ENCODE data around the gene RAB44. TPM values are rescaled to one million over a fixed set of nuclear protein-coding genes. Genes with fewer than 3 reads are reported as not detected.

RAB44 gene
- total and polyA plus RNA-seq, 9 of the 15 experiments (the other 6 are each of a cell fraction or from before 2014, with no cell fraction given), result not detected

DNA sequence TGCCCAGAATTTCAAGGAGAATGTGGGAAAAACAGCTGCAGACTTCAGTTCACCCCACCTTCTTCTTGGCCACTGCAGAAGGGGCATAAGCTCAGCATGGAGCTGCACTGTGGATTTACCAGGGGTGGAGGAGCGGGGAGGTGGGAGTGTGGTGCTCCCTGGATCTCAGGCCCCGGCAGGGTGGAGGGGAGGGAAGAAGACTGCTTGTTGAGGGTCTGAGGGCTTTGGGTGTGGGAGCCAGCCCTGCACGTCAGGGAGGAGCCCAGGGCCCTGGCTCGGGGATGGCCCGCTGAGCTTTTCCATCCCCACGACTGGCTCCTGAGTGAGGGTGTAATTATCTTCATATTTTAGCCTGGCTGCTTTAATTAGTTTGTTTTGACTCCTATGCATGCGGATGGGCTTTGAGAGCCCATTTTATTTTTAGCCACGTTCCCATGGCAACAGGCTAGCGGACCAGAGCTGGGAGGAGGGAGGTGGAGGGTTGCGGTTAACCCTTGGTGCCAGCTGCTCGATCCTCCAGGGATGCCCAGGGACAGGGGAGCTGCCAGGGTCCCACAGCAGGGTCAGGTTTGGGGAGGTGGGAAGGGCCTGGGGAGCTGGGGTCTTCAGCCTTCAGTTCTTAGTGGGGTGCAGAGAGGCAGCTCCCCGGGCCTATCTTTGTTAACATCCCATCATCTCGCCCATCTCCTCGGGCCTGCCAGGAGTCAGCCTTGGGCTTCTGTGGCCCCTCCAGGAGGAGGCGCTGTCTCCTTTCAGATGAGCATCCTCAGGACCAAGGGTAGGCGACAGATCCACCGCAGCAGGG is 68.2 kb downstream of the RAB44 start (continued):
- TF ChIP-seq, protein P1, sequence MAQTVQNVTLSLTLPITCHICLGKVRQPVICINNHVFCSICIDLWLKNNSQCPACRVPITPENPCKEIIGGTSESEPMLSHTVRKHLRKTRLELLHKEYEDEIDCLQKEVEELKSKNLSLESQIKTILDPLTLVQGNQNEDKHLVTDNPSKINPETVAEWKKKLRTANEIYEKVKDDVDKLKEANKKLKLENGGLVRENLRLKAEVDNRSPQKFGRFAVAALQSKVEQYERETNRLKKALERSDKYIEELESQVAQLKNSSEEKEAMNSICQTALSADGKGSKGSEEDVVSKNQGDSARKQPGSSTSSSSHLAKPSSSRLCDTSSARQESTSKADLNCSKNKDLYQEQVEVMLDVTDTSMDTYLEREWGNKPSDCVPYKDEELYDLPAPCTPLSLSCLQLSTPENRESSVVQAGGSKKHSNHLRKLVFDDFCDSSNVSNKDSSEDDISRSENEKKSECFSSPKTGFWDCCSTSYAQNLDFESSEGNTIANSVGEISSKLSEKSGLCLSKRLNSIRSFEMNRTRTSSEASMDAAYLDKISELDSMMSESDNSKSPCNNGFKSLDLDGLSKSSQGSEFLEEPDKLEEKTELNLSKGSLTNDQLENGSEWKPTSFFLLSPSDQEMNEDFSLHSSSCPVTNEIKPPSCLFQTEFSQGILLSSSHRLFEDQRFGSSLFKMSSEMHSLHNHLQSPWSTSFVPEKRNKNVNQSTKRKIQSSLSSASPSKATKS (CRISPR knock-in tag; IDR thresholded peaks at IDR 0.05), result no peak
- TF ChIP-seq, protein P2, sequence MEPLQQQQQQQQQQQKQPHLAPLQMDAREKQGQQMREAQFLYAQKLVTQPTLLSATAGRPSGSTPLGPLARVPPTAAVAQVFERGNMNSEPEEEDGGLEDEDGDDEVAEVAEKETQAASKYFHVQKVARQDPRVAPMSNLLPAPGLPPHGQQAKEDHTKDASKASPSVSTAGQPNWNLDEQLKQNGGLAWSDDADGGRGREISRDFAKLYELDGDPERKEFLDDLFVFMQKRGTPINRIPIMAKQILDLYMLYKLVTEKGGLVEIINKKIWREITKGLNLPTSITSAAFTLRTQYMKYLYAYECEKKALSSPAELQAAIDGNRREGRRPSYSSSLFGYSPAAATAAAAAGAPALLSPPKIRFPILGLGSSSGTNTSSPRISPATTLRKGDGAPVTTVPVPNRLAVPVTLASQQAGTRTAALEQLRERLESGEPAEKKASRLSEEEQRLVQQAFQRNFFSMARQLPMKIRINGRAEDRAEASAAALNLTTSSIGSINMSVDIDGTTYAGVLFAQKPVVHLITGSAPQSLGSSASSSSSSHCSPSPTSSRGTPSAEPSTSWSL (CRISPR knock-in tag; IDR thresholded peaks at IDR 0.05; ENCODE audit: borderline replicate concordance), result no peak
- TF ChIP-seq FIP1L1 (IDR thresholded peaks at IDR 0.05; ENCODE audit: low read depth, low read length, poor library complexity, severe bottlenecking), result no peak
- no peak for TF ChIP-seq HIVEP1 (CRISPR knock-in tag; IDR thresholded peaks at IDR 0.05)
- TF ChIP-seq PYGO2 (tag; IDR thresholded peaks at IDR 0.05), result no peak
- TF ChIP-seq FOXA3 (CRISPR knock-in tag; conservative IDR thresholded peaks at IDR 0.05 in 1 of 2, IDR thresholded peaks at IDR 0.05 in 1 of 2), result no peak
- TF ChIP-seq, protein P3, sequence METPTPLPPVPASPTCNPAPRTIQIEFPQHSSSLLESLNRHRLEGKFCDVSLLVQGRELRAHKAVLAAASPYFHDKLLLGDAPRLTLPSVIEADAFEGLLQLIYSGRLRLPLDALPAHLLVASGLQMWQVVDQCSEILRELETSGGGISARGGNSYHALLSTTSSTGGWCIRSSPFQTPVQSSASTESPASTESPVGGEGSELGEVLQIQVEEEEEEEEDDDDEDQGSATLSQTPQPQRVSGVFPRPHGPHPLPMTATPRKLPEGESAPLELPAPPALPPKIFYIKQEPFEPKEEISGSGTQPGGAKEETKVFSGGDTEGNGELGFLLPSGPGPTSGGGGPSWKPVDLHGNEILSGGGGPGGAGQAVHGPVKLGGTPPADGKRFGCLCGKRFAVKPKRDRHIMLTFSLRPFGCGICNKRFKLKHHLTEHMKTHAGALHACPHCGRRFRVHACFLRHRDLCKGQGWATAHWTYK (CRISPR knock-in tag; IDR thresholded peaks at IDR 0.05), result 0 out of 2 replicates have a peak, but pooled peaks have one; percentile 61
- TF ChIP-seq, protein P4, sequence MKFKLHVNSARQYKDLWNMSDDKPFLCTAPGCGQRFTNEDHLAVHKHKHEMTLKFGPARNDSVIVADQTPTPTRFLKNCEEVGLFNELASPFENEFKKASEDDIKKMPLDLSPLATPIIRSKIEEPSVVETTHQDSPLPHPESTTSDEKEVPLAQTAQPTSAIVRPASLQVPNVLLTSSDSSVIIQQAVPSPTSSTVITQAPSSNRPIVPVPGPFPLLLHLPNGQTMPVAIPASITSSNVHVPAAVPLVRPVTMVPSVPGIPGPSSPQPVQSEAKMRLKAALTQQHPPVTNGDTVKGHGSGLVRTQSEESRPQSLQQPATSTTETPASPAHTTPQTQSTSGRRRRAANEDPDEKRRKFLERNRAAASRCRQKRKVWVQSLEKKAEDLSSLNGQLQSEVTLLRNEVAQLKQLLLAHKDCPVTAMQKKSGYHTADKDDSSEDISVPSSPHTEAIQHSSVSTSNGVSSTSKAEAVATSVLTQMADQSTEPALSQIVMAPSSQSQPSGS (CRISPR knock-in tag; IDR thresholded peaks at IDR 0.05), result no peak
- TF ChIP-seq, protein P5, sequence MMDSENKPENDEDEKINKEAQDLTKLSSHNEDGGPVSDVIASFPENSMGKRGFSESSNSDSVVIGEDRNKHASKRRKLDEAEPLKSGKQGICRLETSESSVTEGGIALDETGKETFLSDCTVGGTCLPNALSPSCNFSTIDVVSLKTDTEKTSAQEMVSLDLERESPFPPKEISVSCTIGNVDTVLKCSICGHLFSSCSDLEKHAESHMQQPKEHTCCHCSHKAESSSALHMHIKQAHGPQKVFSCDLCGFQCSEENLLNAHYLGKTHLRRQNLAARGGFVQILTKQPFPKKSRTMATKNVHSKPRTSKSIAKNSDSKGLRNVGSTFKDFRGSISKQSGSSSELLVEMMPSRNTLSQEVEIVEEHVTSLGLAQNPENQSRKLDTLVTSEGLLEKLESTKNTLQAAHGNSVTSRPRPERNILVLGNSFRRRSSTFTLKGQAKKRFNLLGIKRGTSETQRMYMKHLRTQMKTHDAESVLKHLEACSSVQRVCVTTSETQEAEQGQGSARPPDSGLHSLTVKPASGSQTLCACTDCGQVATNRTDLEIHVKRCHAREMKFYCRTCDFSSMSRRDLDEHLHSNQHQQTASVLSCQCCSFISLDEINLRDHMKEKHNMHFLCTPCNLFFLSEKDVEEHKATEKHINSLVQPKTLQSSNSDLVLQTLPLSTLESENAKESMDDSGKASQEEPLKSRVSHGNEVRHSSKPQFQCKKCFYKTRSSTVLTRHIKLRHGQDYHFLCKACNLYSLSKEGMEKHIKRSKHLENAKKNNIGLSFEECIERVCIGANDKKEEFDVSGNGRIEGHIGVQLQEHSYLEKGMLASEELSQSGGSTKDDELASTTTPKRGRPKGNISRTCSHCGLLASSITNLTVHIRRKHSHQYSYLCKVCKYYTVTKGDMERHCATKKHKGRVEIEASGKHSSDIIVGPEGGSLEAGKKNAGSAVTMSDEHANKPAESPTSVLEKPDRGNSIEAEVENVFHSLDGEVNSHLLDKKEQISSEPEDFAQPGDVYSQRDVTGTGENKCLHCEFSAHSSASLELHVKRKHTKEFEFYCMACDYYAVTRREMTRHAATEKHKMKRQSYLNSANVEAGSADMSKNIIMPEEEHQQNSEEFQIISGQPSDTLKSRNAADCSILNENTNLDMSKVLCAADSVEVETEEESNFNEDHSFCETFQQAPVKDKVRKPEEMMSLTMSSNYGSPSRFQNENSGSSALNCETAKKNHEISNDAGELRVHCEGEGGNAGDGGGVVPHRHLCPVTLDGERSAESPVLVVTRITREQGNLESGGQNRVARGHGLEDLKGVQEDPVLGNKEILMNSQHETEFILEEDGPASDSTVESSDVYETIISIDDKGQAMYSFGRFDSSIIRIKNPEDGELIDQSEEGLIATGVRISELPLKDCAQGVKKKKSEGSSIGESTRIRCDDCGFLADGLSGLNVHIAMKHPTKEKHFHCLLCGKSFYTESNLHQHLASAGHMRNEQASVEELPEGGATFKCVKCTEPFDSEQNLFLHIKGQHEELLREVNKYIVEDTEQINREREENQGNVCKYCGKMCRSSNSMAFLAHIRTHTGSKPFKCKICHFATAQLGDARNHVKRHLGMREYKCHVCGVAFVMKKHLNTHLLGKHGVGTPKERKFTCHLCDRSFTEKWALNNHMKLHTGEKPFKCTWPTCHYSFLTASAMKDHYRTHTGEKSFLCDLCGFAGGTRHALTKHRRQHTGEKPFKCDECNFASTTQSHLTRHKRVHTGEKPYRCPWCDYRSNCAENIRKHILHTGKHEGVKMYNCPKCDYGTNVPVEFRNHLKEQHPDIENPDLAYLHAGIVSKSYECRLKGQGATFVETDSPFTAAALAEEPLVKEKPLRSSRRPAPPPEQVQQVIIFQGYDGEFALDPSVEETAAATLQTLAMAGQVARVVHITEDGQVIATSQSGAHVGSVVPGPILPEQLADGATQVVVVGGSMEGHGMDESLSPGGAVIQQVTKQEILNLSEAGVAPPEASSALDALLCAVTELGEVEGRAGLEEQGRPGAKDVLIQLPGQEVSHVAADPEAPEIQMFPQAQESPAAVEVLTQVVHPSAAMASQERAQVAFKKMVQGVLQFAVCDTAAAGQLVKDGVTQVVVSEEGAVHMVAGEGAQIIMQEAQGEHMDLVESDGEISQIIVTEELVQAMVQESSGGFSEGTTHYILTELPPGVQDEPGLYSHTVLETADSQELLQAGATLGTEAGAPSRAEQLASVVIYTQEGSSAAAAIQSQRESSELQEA (IDR thresholded peaks at IDR 0.05; ENCODE audit: low read depth), result no peak
- TF ChIP-seq ZNF134 (CRISPR knock-in tag; conservative IDR thresholded peaks at IDR 0.05), result no peak
- no peak for TF ChIP-seq ZNF311 (CRISPR knock-in tag; IDR thresholded peaks at IDR 0.05)

Data from K562 (cell line).